ENCODE measurements around the gene SRGAP3.

DNA sequence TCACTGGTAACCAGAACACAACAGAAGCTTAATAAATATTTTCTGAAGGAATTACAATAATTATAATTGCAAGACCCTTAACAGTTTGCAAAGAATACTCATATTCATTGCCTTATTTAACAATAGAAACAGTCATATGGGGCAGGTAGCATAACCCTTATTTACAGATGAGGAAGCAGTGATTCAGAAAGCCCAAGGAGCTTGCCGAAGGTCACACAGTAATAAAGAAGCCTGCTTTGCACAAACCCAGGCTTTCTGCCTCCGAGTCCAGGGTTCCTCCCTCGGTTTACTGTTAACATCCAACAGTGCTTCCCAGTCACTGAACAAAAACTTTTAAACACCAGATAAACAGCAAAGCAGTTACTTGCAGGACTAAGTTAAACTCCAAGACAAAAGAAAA, 35.3 kb downstream of the SRGAP3 start:
- TF ChIP-seq, protein P1, sequence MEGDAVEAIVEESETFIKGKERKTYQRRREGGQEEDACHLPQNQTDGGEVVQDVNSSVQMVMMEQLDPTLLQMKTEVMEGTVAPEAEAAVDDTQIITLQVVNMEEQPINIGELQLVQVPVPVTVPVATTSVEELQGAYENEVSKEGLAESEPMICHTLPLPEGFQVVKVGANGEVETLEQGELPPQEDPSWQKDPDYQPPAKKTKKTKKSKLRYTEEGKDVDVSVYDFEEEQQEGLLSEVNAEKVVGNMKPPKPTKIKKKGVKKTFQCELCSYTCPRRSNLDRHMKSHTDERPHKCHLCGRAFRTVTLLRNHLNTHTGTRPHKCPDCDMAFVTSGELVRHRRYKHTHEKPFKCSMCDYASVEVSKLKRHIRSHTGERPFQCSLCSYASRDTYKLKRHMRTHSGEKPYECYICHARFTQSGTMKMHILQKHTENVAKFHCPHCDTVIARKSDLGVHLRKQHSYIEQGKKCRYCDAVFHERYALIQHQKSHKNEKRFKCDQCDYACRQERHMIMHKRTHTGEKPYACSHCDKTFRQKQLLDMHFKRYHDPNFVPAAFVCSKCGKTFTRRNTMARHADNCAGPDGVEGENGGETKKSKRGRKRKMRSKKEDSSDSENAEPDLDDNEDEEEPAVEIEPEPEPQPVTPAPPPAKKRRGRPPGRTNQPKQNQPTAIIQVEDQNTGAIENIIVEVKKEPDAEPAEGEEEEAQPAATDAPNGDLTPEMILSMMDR (conservative IDR thresholded peaks at IDR 0.05; ENCODE audit: low read depth, low read length) = no peak
- TF ChIP-seq EZH2 (IDR thresholded peaks at IDR 0.05; ENCODE audit: borderline replicate concordance, low read depth, low read length, poor library complexity, severe bottlenecking) = no peak

Data from A673 (cell line).